IMR-90 (cell line): ENCODE data around the gene TNFRSF14. TPM values are rescaled to one million over a fixed set of nuclear protein-coding genes. Genes with fewer than 3 reads are reported as not detected.

Experiments
- ATAC-seq: fragments of 200-7000 bp; cut with Tn5 transposase; 2 replicates; pipeline ENCODE4 v1.9.1; 2020; ENCODE audit warnings: low read depth, mild to moderate bottlenecking, moderate library complexity
- BruUV-seq: library from RNA; stranded (reverse); fragments of 400-500 nt; replicated peaks from 2 replicates; lab custom pipeline; 2021; lab: Mats Ljungman, UMichigan
- CTCF ChIA-PET: fragments of 300-600 bp; formaldehyde crosslinking; extraction: SDS; loops from one replicate; lab custom pipeline; 2021; ENCODE audit warnings: antibody characterized with exemption; lab: Yijun Ruan, JAX
- POLR2A ChIA-PET: fragments of 300-600 bp; sonication (Branson Sonifier 250); formaldehyde crosslinking; loops from one replicate; lab custom pipeline; 2022; ENCODE audit warnings: antibody characterized with exemption; ENCODE audit not compliant: unreplicated experiment; lab: Charles Lee
- DNase-seq: peaks from one replicate; pipeline ENCODE4 v3.0.0; 2013
- H2AFZ ChIP-seq: replicated peaks from 2 replicates; pipeline ENCODE3; 2013; ENCODE audit warnings: low read length, mild to moderate bottlenecking; ENCODE audit not compliant: poor library complexity
- H2AK5ac ChIP-seq: 2 replicates; pipeline ENCODE4 v1.6.1; 2013; ENCODE audit warnings: low read depth, low read length, inconsistent platforms
- H2AK9ac ChIP-seq: replicated peaks from 2 replicates; pipeline ENCODE3; 2013; ENCODE audit warnings: mild to moderate bottlenecking, low read depth, low read length, moderate library complexity; ENCODE audit not compliant: poor library complexity
- H2BK120ac ChIP-seq: 2 replicates; pipeline ENCODE4 v1.6.1; 2013; ENCODE audit warnings: low read depth, low read length, inconsistent platforms
- H2BK15ac ChIP-seq: 3 replicates; pipeline ENCODE4 v1.6.1; 2013; ENCODE audit warnings: low read depth, low read length, inconsistent platforms
- H2BK20ac ChIP-seq: 2 replicates; pipeline ENCODE4 v1.6.1; 2013; ENCODE audit warnings: low read depth, mild to moderate bottlenecking, inconsistent platforms, low read length, moderate library complexity
- H2BK5ac ChIP-seq: 2 replicates; pipeline ENCODE4 v1.6.1; 2013; ENCODE audit warnings: mild to moderate bottlenecking, low read depth, low read length, inconsistent platforms; ENCODE audit not compliant: poor library complexity, severe bottlenecking
- H3K14ac ChIP-seq: replicated peaks from 2 replicates; pipeline ENCODE4 v1.6.1; 2013; ENCODE audit warnings: low read depth, low read length, inconsistent platforms
- H3K18ac ChIP-seq: 2 replicates; pipeline ENCODE4 v1.6.1; 2013; ENCODE audit warnings: low read depth, low read length, control low read depth
- H3K23ac ChIP-seq: 2 replicates; pipeline ENCODE4 v1.6.1; 2013; ENCODE audit warnings: low read depth, low read length, inconsistent platforms
- H3K27ac ChIP-seq: 2 replicates; pipeline ENCODE4 v1.5.1; 2013; ENCODE audit warnings: mild to moderate bottlenecking, control low read depth, low read length; ENCODE audit not compliant: insufficient read depth
- H3K27me3 ChIP-seq: 2 replicates; pipeline ENCODE4 v1.6.1; 2013; ENCODE audit warnings: low read length; ENCODE audit not compliant: control insufficient read depth, insufficient read depth
- H3K36me3 ChIP-seq: 2 replicates; pipeline ENCODE4 v1.6.1; 2013; ENCODE audit warnings: low read length, mixed read lengths; ENCODE audit not compliant: control insufficient read depth, insufficient read depth
- H3K4ac ChIP-seq: 2 replicates; pipeline ENCODE4 v1.6.1; 2013; ENCODE audit warnings: low read depth, low read length, inconsistent platforms
- H3K4me1 ChIP-seq: 2 replicates; pipeline ENCODE4 v1.6.1; 2013; ENCODE audit warnings: low read length, mixed read lengths; ENCODE audit not compliant: control insufficient read depth, insufficient read depth
- H3K4me2 ChIP-seq: 2 replicates; pipeline ENCODE4 v1.6.1; 2013; ENCODE audit warnings: low read depth, mild to moderate bottlenecking, control low read depth, low read length, moderate library complexity
- H3K4me3 ChIP-seq: 2 replicates; pipeline ENCODE4 v1.5.1; 2013; ENCODE audit warnings: low read depth, mild to moderate bottlenecking, control low read depth, low read length, moderate library complexity; ENCODE audit not compliant: insufficient read depth
- H3K56ac ChIP-seq: 2 replicates; pipeline ENCODE4 v1.6.1; 2013; ENCODE audit warnings: low read length, inconsistent platforms; ENCODE audit not compliant: insufficient read depth; ENCODE audit errors: extremely low read depth
- H3K79me1 ChIP-seq, 2 experiments: 2 replicates each; pipeline ENCODE4 v1.6.1; 2013; ENCODE audit warnings: low read length in 2 of 2, inconsistent platforms in 1 of 2, low read depth in 1 of 2
- H3K9ac ChIP-seq: 2 replicates; pipeline ENCODE4 v1.6.1; 2013; ENCODE audit warnings: low read depth, low read length, control low read depth
- H3K9me1 ChIP-seq: 2 replicates; pipeline ENCODE4 v1.6.1; 2013; ENCODE audit warnings: low read length, inconsistent platforms; ENCODE audit not compliant: insufficient read depth
- H3K9me3 ChIP-seq: 2 replicates; pipeline ENCODE4 v1.6.1; 2013; ENCODE audit warnings: low read length; ENCODE audit not compliant: control insufficient read depth, insufficient read depth
- H4K20me1 ChIP-seq: 2 replicates; pipeline ENCODE4 v1.6.1; 2013; ENCODE audit warnings: low read length, inconsistent platforms; ENCODE audit not compliant: insufficient read depth
- H4K5ac ChIP-seq: 2 replicates; pipeline ENCODE4 v1.6.1; 2013; ENCODE audit warnings: mild to moderate bottlenecking, low read depth, low read length, control low read depth
- H4K8ac ChIP-seq, 2 experiments: 2 replicates each; pipeline ENCODE4 v1.6.1; 2013; ENCODE audit warnings: low read depth in 2 of 2, low read length in 2 of 2, control low read depth in 1 of 2, inconsistent platforms in 1 of 2
- H4K91ac ChIP-seq: 2 replicates; pipeline ENCODE4 v1.6.1; 2013; ENCODE audit warnings: low read depth, low read length, inconsistent platforms; ENCODE audit not compliant: insufficient read depth
- BHLHE40 ChIP-seq: fragments of 150-350 bp; IDR thresholded peaks from 2 replicates; pipeline ENCODE4 v1.6.1; 2016; ENCODE audit warnings: mild to moderate bottlenecking, low read depth, low read length
- CHD1 ChIP-seq: IDR thresholded peaks from 2 replicates; pipeline ENCODE4 v1.6.1; 2012; ENCODE audit warnings: low read depth, low read length, improper control_type of control experiment
- CTCF ChIP-seq: conservative IDR thresholded peaks from 2 replicates; pipeline ENCODE4 v1.5.1; 2012; ENCODE audit warnings: mild to moderate bottlenecking, low read depth, low read length, improper control_type of control experiment
- ELK1 ChIP-seq: fragments of 150-350 bp; IDR thresholded peaks from 2 replicates; pipeline ENCODE4 v1.6.1; 2016; ENCODE audit warnings: low read depth, mild to moderate bottlenecking, low read length, moderate library complexity, borderline replicate concordance
- FOS ChIP-seq: fragments of 150-350 bp; IDR thresholded peaks from 2 replicates; pipeline ENCODE4 v1.6.1; 2016; ENCODE audit warnings: low read depth, low read length
- MAFK ChIP-seq: IDR thresholded peaks from 2 replicates; pipeline ENCODE4 v1.6.1; 2012; ENCODE audit warnings: low read depth, low read length, improper control_type of control experiment
- MAZ ChIP-seq: IDR thresholded peaks from 2 replicates; pipeline ENCODE4 v1.6.1; 2012; ENCODE audit warnings: low read depth, mild to moderate bottlenecking, low read length, improper control_type of control experiment, moderate library complexity, borderline replicate concordance
- MXI1 ChIP-seq: IDR thresholded peaks from 2 replicates; pipeline ENCODE4 v1.6.1; 2012; ENCODE audit warnings: low read depth, mild to moderate bottlenecking, low read length, moderate library complexity, borderline replicate concordance
- NFE2L2 ChIP-seq: fragments of 150-350 bp; IDR thresholded peaks from 2 replicates; pipeline ENCODE4 v1.6.1; 2016; ENCODE audit warnings: low read depth, mild to moderate bottlenecking, low read length
- POLR2A ChIP-seq: IDR thresholded peaks from 2 replicates; pipeline ENCODE4 v1.6.1; 2012; ENCODE audit warnings: mild to moderate bottlenecking, low read depth, low read length
- RAD21 ChIP-seq: IDR thresholded peaks from 2 replicates; pipeline ENCODE4 v1.6.1; 2012; ENCODE audit warnings: low read length, improper control_type of control experiment
- RCOR1 ChIP-seq: IDR thresholded peaks from 2 replicates; pipeline ENCODE4 v1.6.1; 2012; ENCODE audit warnings: mild to moderate bottlenecking, low read length, improper control_type of control experiment; ENCODE audit not compliant: insufficient replicate concordance
- RFX5 ChIP-seq: IDR thresholded peaks from 2 replicates; pipeline ENCODE4 v1.8.0; 2012; ENCODE audit warnings: low read depth, mild to moderate bottlenecking, low read length, moderate library complexity
- SMC3 ChIP-seq: fragments of 150-350 bp; IDR thresholded peaks from 2 replicates; pipeline ENCODE4 v1.6.1; 2016; ENCODE audit warnings: low read depth, mild to moderate bottlenecking, antibody characterized with exemption, low read length, moderate library complexity
- USF2 ChIP-seq: fragments of 150-350 bp; IDR thresholded peaks from 2 replicates; pipeline ENCODE4 v1.6.1; 2017; ENCODE audit warnings: mild to moderate bottlenecking, antibody characterized with exemption, low read length, low read depth
- WGBS, 2 experiments: methylation state at CpG; one replicate each; pipeline versions ENCODE4 v1.1.5 to v1.1.7; 2013; ENCODE audit warnings: missing lambda C conversion rate in 2 of 2; ENCODE audit not compliant: insufficient read length in 1 of 2; ENCODE audit errors: extremely low coverage in 2 of 2; 5-methylcytosine and 5-hydroxymethylcytosine counted together
- dilution Hi-C: fragments of 300-500 bp; cut with HindIII; formaldehyde crosslinking; loops from one replicate; pipeline ENCODE4 v1.14.3; 2018; ENCODE audit warnings: low sequenced_read_pairs; ENCODE audit not compliant: unreplicated experiment
- in situ Hi-C: fragments of 300-500 bp; cut with MboI; formaldehyde crosslinking; loops from 3 replicates; pipeline ENCODE4 v1.14.3; 2019; ENCODE audit warnings: low sequenced_read_pairs, inconsistent platforms, mixed read lengths
- intact Hi-C: fragments of 100-400 bp; cut with micrococcal nuclease; formaldehyde crosslinking; loops from 2 replicates; pipeline ENCODE4 v1.10.0; 2022
- polyA plus RNA-seq, 3 experiments: library from polyadenylated mRNA; depleted of rRNA; stranded (reverse); fragments of >200 nt; gene quantifications; 2 replicates each; pipeline ENCODE4 v1.2.3, GENCODE V29; 2012; ENCODE audit warnings: low replicate concordance in 1 of 3
- total RNA-seq: library from RNA; depleted of rRNA; stranded (reverse); fragments of >200 nt; gene quantifications from 2 replicates; pipeline ENCODE4 v1.2.3, GENCODE V29; 2012

Gene TNFRSF14
- total and polyA plus RNA-seq, 2 of the 4 experiments (the other 2 are of a cell fraction) = 1.3 to 4.2 TPM

GRCh38 chr1:2611621-2612437 is 55.7 kb downstream of the TNFRSF14 start:
- Histone ChIP-seq H2AFZ (no peak overlapping the region), H3K27ac (no peak overlapping the region), H3K4me3 (no peak overlapping the region), H3K9me3 (0 out of 2 replicates have a peak, but pooled peaks cover 1% of the 10 kb centered on the region), H2AK5ac (no peak overlapping the region), H2BK120ac (no peak overlapping the region), H2AK9ac (no peak overlapping the region), H3K56ac (no peak overlapping the region), H3K18ac (no peak overlapping the region), H3K14ac (no peak overlapping the region), H2BK20ac (no peak overlapping the region), H4K5ac (no peak overlapping the region), H3K36me3 (no peaks in the 10 kb centered on the region), H4K20me1 (no peaks in the 10 kb centered on the region), H2BK15ac (no peak overlapping the region), H3K4me1 (no peaks in the 10 kb centered on the region), H4K91ac (no peak overlapping the region), H4K8ac (no peak overlapping the region), H3K9ac (no peak overlapping the region), H2BK5ac (no peak overlapping the region), H3K23ac (no peak overlapping the region), H3K27me3 (no peaks in the 10 kb centered on the region; the same call in 1 of the 2 replicates), H3K79me1 (no peaks in the 10 kb centered on the region), H3K4me2 (no peak overlapping the region), H3K9me1 (no peaks in the 10 kb centered on the region), H3K4ac (no peak overlapping the region)
- in situ Hi-C loops (no loop called here), intact Hi-C loops (loop anchor here (1.0 kb wide), 1 partner anchor 25 kb away; no protein-coding TSS in a partner anchor), dilution Hi-C loops (no loop called here)
- ChIA-PET POLR2A (no interaction called here), CTCF (no interaction called here)
- DNase-seq (no peak), ATAC-seq (no peak)
- WGBS, 2 experiments = 86% methylated on average over 7 of the region's 19 CpGs; no CpG with 5 or more reads in 1 of the 2 experiments
- BruUV-seq = no TSS peak
- TF ChIP-seq ELK1 (no peak), MXI1 (no peak), RAD21 (no peak), BHLHE40 (no peak), USF2 (no peak), POLR2A (no peak), RCOR1 (no peak), NFE2L2 (no peak), CHD1 (no peak), MAFK (no peak), RFX5 (no peak), MAZ (no peak), FOS (no peak), SMC3 (no peak), CTCF (no peak)
